A204.1 (cell line): Measurements from ENCODE around the gene ATE1.
"Not testable (repeated sequence)": the region's sequence is repeated elsewhere in the genome, so short reads cannot be mapped to it uniquely, and the experiment has no call there.

Source experiments
- FAIRE-seq: peaks from 2 replicates; lab custom pipeline; 2012; peaks lifted over from hg19 to GRCh38; lab: Jason Lieb, UNC

Gene ATE1

GRCh38 chr10:121783782-121784372 is 144.0 kb downstream of the ATE1 start:
- no peak for FAIRE-seq

GRCh38 chr10:121781101-121781500 is 146.7 kb downstream of the ATE1 start:
- no peak for FAIRE-seq

GRCh38 chr10:121774813-121775212 is 153.0 kb downstream of the ATE1 start:
- no peak for FAIRE-seq

- FAIRE-seq: no peak
Observed at GRCh38 chr10:121774404-121774803, 153.4 kb downstream of the ATE1 start.

- no peak for FAIRE-seq
Observed at GRCh38 chr10:121772884-121773283, 154.9 kb downstream of the ATE1 start.

GRCh38 chr10:121772406-121772805 is 155.4 kb downstream of the ATE1 start:
- no peak for FAIRE-seq

GRCh38 chr10:121771966-121772365 is 155.9 kb downstream of the ATE1 start:
- no peak for FAIRE-seq

- FAIRE-seq: no peak
Observed at GRCh38 chr10:121766426-121766825, 161.4 kb downstream of the ATE1 start.

- no peak for FAIRE-seq
Observed at GRCh38 chr10:121765204-121765603, 162.6 kb downstream of the ATE1 start.

- FAIRE-seq: no peak
Observed at GRCh38 chr10:121764233-121764942, 163.4 kb downstream of the ATE1 start.

- FAIRE-seq: not testable (repeated sequence)
Observed at GRCh38 chr10:121757241-121757640, 170.6 kb downstream of the ATE1 start.

GRCh38 chr10:121755496-121755895 is 172.3 kb downstream of the ATE1 start:
- not testable (repeated sequence) for FAIRE-seq

- FAIRE-seq: no peak
Observed at GRCh38 chr10:121754666-121755065, 173.2 kb downstream of the ATE1 start.

- FAIRE-seq: no peak
Observed at GRCh38 chr10:121753726-121754476, 173.9 kb downstream of the ATE1 start.

- no peak for FAIRE-seq
Observed at GRCh38 chr10:121751191-121751760, 176.6 kb downstream of the ATE1 start.

GRCh38 chr10:121747163-121747775 is 180.6 kb downstream of the ATE1 start:
- no peak for FAIRE-seq

GRCh38 chr10:121741248-121741792 is 186.5 kb downstream of the ATE1 start:
- FAIRE-seq: no peak

GRCh38 chr10:121740069-121740468 is 187.8 kb downstream of the ATE1 start:
- FAIRE-seq: no peak

- FAIRE-seq: no peak
Observed at GRCh38 chr10:121739114-121739513, 188.7 kb downstream of the ATE1 start.

GRCh38 chr10:121736315-121737130 is 191.3 kb downstream of the ATE1 start:
- FAIRE-seq: no peak

GRCh38 chr10:121735263-121735662 is 192.6 kb downstream of the ATE1 start:
- no peak for FAIRE-seq
